GM13976 (cell line): ENCODE results near the gene CRB3.

Experiments used
- DNase-seq: peaks from one replicate; pipeline ENCODE4 v3.0.0; 2012; ENCODE audit warnings: low spot score
- CTCF ChIP-seq: IDR thresholded peaks from 2 replicates; pipeline ENCODE4 v1.5.1; 2012; ENCODE audit warnings: borderline replicate concordance, mild to moderate bottlenecking; ENCODE audit not compliant: insufficient read depth; ENCODE audit errors: extremely low read depth, missing control alignments, control extremely low read depth
- in situ Hi-C: fragments of 300-500 bp; cut with MboI; formaldehyde crosslinking; loops from one replicate; pipeline ENCODE4 v1.12.0; 2022; ENCODE audit warnings: low sequenced_read_pairs, mixed read lengths, inconsistent platforms; ENCODE audit not compliant: unreplicated experiment

The CRB3 gene

GRCh38 chr19:6418562-6418932 is 45.5 kb upstream of the CRB3 start:
- no peak for DNase-seq
- in situ Hi-C loops: no loop called here
- TF ChIP-seq CTCF: no peak

GRCh38 chr19:6421075-6422014 is 42.7 kb upstream of the CRB3 start:
- in situ Hi-C loops: no loop called here
- DNase-seq: no peak
- TF ChIP-seq CTCF: no peak

- TF ChIP-seq CTCF: no peak
- in situ Hi-C loops: no loop called here
- peak; percentile 70 for DNase-seq
These were observed 40.4 kb upstream of the CRB3 start for GRCh38 chr19:6423499-6424194.

GRCh38 chr19:6424195-6424938 is 39.7 kb upstream of the CRB3 start, which contains the start of gene KHSRP:
KHSRP (minus strand) TSS chr19:6424811; CDS start chr19:6424701, 110 bp downstream.
- in situ Hi-C loops: no loop called here
- no peak for TF ChIP-seq CTCF
- no peak for DNase-seq

- TF ChIP-seq CTCF: no peak
- peak; percentile 99 for DNase-seq
- in situ Hi-C loops: no loop called here
These were observed 38.9 kb upstream of the CRB3 start for GRCh38 chr19:6424939-6425731.
